NCI-H2107 treated with DMSO at 0.1 percent for 48 hours (cell line): ENCODE data around the gene KRT81.
"Not testable (repeated sequence)": the region's sequence is repeated elsewhere in the genome, so short reads cannot be mapped to it uniquely, and the experiment has no call there.

Experiments used
- DNase-seq: peaks from one replicate; lab custom pipeline; 2025; ENCODE audit not compliant: unreplicated experiment; lab: John Stamatoyannopoulos, UW

Gene KRT81

GRCh38 chr12:52278575-52279421, 12.5 kb downstream of the KRT81 start:
- peak; percentile 42 for DNase-seq

- DNase-seq, result no peak
Measured at GRCh38 chr12:52277486-52278245, 13.7 kb downstream of the KRT81 start.

- no peak for DNase-seq
Measured at GRCh38 chr12:52275686-52276085, 15.6 kb downstream of the KRT81 start.

GRCh38 chr12:52274521-52275120, 16.7 kb downstream of the KRT81 start, which contains the start of gene KRT86:
Gene KRT86 (plus strand): TSS chr12:52274645. CDS start chr12:52301917, 27,272 bp downstream.
- no peak for DNase-seq

- DNase-seq, result no peak
Measured at GRCh38 chr12:52271158-52271557, 20.2 kb downstream of the KRT81 start.

GRCh38 chr12:52270541-52271070, 20.7 kb downstream of the KRT81 start:
- DNase-seq, result no peak

GRCh38 chr12:52268212-52268611, 23.1 kb downstream of the KRT81 start:
- DNase-seq, result no peak

- no peak for DNase-seq
Measured at GRCh38 chr12:52267699-52268098, 23.6 kb downstream of the KRT81 start.

- DNase-seq, result no peak
Measured at GRCh38 chr12:52267266-52267665, 24.1 kb downstream of the KRT81 start.

- no peak for DNase-seq
Measured at GRCh38 chr12:52266514-52266913, 24.8 kb downstream of the KRT81 start.

GRCh38 chr12:52264435-52264825, 26.9 kb downstream of the KRT81 start:
- DNase-seq, result no peak

GRCh38 chr12:52263761-52264434, 27.4 kb downstream of the KRT81 start:
- DNase-seq, result no peak

GRCh38 chr12:52262286-52262685, 29.0 kb downstream of the KRT81 start:
- DNase-seq, result no peak

GRCh38 chr12:52261208-52261484, 30.2 kb downstream of the KRT81 start:
- DNase-seq, result no peak

- no peak for DNase-seq
Measured at GRCh38 chr12:52260361-52261207, 30.8 kb downstream of the KRT81 start.

GRCh38 chr12:52259657-52260243, 31.6 kb downstream of the KRT81 start:
- peak; percentile 19 for DNase-seq

- DNase-seq, result no peak
Measured at GRCh38 chr12:52258335-52258901, 32.9 kb downstream of the KRT81 start.

- DNase-seq, result not testable (repeated sequence)
Measured at GRCh38 chr12:52257922-52258321, 33.4 kb downstream of the KRT81 start.

- DNase-seq, result no peak
Measured at GRCh38 chr12:52257074-52257551, 34.2 kb downstream of the KRT81 start.
